Hindlimb muscle (tissue), 1 donor: ENCODE results near the gene PDLIM3. TPM values are rescaled to one million over a fixed set of nuclear protein-coding genes. Genes with fewer than 3 reads are reported as not detected.

Source experiments
- DNase-seq: peaks from one replicate; pipeline ENCODE4 v3.0.0-alpha.2; 2013
- polyA plus RNA-seq: library from polyadenylated mRNA; unstranded; fragments of 120-200 nt; gene quantifications from one replicate; pipeline ENCODE4 v1.2.1, GENCODE V29; 2013; ENCODE audit not compliant: insufficient read length

Gene PDLIM3
- polyA plus RNA-seq, 1 donor = 410 TPM

GRCh38 chr4:185470501-185471195 is 64.7 kb downstream of the PDLIM3 start:
- peak; percentile 60 for DNase-seq

- no peak for DNase-seq
Measured at GRCh38 chr4:185469580-185470154, 65.6 kb downstream of the PDLIM3 start.

GRCh38 chr4:185468999-185469398 is 66.3 kb downstream of the PDLIM3 start:
- no peak for DNase-seq

GRCh38 chr4:185467991-185468390 is 67.3 kb downstream of the PDLIM3 start:
- no peak for DNase-seq

- no peak for DNase-seq
Measured at GRCh38 chr4:185467101-185467500, 68.2 kb downstream of the PDLIM3 start.

- no peak for DNase-seq
Measured at GRCh38 chr4:185465707-185466106, 69.6 kb downstream of the PDLIM3 start.

GRCh38 chr4:185464887-185465286 is 70.4 kb downstream of the PDLIM3 start:
- no peak for DNase-seq

- no peak for DNase-seq
Measured at GRCh38 chr4:185464183-185464582, 71.1 kb downstream of the PDLIM3 start.

GRCh38 chr4:185463541-185463940 is 71.8 kb downstream of the PDLIM3 start:
- DNase-seq = no peak

GRCh38 chr4:185461565-185461964 is 73.7 kb downstream of the PDLIM3 start:
- DNase-seq = no peak

GRCh38 chr4:185457136-185457535 is 78.2 kb downstream of the PDLIM3 start:
- DNase-seq = no peak

GRCh38 chr4:185456131-185456530 is 79.2 kb downstream of the PDLIM3 start:
- DNase-seq = no peak

Other genes with a start within 250 kb of the PDLIM3 start
- gene LRP2BP, start 139.6 kb downstream of the PDLIM3 start, polyA plus RNA-seq = 4.7 TPM
- gene ANKRD37, start 138.7 kb downstream of the PDLIM3 start, polyA plus RNA-seq = 16.0 TPM
- 48.8 TPM for gene UFSP2, start 109.5 kb downstream of the PDLIM3 start, polyA plus RNA-seq
- gene CCDC110, start 63.8 kb downstream of the PDLIM3 start, polyA plus RNA-seq = 1.6 TPM